Activated naive CD4-positive, alpha-beta T cell (primary cell): ENCODE measurements around the gene PDS5A.
"Not testable (repeated sequence)": the region's sequence is repeated elsewhere in the genome, so short reads cannot be mapped to it uniquely, and the experiment has no call there.

Experiments used
- DNase-seq, 4 experiments: peaks; one replicate each; lab custom pipeline; 2025; lab: John Stamatoyannopoulos, UW

Gene PDS5A

DNA sequence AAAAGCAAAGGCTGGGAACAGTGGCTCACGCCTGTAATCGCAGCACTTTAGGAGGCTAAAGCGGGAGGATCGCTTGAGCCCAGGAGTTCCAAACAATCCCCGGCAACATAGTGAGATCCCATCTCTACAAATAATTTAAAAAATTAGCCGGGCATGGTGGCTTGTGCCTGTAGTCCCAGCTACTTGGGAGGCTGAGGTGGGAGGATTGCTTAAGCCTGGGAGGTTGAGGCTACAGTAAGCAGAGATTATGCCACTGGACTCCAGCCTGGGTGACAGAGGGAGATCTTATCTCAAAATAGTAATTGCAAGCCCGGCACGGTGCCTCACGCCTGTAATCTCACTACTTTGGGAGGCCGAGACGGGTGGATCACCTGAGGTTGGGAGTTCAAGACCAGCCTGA is 139.3 kb downstream of the PDS5A start:
- DNase-seq: not testable (repeated sequence)

DNA sequence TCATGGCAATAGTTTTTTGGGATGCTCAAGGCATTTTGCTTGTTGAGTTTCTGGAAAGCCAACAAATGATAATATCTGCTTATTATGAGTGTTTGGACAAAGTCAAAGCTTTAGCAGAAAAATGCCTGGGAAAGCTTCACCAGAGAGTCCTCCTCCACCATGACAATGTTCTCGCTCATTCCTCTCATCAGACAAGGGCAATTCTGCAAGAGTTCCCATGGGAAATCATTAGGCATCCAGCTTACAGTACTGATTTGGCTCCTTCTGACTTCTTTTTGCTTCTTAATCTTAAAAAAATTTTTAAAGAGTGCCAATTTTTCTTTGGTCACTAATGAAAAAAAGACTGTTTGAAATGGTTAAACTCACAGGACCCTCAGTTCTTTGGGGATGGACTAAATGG is 143.4 kb downstream of the PDS5A start:
- DNase-seq: no peak

DNA sequence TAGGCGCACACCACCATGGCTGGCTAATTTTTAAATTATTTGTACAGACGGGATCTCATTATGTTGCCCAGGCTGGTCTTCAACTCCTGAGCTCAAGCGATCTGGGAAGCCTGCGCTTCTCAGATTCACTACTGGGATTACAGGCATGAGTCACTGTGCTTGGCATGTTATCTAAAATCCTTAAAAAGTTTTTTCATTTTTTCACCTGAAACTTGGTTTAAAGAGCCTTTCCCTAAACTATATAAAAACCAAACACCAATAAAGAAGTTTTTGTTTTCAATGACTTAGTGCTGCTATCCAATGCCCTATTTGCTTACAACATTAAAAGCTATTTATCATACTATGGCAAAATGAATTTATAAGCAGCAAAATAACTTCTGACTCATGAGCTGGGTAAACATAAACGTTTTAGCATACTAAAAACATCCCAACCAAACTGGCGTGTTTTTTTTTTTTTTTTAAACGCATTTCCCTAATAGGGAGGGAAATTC is 151.9 kb downstream of the PDS5A start:
- DNase-seq: no peak

DNA sequence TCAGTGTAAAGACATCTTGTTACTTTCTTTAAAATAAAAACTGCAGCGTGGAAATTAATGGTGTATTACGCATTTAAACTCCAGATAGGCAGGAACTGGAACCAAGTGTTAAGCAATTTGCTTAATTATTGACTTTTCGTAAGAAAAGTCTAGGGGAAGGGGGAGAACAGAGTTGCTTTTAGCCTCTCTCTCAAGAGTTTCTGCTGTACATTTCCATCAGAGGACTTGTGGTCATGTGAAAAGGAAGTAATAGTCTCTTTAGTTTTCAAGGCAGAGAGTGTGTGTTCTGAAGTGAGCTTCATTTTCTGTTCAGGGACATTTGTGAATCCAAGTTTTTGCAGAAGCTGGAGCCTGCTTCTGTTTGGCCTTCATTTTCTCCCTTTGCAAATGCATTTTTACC is 152.6 kb downstream of the PDS5A start:
- no peak for DNase-seq

DNA sequence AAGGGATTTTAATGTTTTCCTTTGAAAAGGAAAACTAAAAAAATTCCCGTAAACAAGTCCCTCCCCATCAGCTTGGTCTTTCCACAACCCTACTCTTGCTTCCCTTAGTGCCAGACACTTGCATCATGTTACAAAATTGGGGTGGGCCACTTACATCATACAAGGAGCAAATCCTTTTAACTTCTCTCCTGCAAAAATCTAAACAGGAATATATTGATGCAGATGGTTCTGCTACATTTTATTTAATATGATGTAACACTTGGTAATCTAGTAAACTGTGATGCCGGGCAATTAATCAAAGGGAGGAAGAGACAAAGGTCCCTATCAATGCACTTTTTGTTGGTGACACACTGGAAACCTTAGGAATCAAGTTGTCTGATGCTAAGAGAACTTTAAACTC is 154.5 kb downstream of the PDS5A start:
- no peak for DNase-seq

DNA sequence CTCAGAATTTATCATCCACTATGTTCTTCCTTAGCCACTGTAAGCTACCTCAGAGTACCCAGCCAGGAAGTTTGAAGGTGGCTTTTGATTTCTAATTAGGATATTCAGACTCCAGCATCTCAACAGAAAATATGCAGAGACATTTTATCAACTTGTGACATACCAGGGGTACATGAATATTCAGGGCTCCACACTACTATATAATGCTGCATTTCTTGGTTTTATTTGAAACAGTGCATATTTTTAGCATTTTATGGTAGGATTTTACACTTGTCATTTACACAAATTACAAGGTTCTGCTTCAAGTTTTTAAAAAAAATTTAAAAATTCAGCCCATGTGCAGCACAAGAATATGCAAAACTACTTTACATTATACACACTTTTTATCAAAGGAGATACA is 155.0 kb downstream of the PDS5A start:
- no peak for DNase-seq

DNA sequence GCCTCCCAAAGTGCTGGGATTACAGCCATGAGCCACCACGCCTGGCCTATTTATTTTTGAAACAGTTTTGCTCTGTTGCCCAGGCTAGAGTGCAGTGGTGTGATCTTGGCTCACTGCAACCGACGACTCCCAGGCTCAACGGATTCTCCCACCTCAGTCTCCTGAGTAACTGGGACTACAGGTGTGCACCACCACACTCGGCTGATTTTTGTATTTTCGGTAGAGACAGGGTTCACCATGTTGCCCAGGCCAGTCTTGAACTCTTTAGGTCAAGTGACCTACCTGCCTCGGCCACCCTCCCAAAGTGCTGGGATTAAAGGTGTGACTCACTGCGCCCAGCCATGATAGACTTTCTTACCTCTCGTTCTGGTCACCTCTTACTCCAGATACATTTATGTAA is 155.8 kb downstream of the PDS5A start:
- no peak for DNase-seq

DNA sequence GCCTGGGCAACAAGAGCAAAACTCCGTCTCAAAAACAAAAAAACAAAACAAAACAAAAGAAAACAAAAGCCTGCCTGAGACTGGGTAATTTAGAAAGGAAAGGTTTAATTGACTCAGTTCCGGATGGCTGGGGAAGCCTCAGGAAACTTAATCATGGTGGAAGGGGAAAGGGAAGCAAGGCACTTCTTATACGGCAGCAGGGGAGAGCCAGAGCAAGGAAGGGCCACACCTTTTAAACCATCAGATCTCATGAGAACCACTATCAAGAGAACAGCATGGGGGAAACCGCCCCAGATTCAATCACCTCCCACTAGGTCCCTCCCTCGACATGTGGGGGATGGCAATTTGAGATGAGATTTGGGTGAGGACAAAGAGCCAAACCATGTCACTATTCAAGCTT is 157.5 kb downstream of the PDS5A start:
- DNase-seq: no peak

DNA sequence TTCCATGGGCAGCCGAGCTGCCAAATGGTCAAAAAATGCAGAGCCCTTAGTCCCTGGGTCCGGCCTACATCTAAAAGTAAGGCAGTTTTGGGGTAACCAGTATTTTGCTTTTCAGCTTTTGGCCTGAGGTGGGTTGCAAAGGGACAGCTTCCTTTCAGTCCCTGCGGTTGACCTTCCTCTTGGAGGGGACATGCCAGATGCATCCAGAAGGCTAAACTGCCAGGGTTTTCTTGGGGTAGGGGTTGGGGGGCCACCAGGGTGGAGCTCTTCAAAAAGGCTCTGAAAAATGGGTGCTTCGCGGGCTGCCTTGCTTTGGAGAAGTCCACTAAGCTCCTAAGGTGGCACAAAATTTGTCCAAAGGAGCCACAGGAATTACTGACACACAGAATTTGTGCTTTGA is 159.1 kb downstream of the PDS5A start:
- no peak for DNase-seq

DNA sequence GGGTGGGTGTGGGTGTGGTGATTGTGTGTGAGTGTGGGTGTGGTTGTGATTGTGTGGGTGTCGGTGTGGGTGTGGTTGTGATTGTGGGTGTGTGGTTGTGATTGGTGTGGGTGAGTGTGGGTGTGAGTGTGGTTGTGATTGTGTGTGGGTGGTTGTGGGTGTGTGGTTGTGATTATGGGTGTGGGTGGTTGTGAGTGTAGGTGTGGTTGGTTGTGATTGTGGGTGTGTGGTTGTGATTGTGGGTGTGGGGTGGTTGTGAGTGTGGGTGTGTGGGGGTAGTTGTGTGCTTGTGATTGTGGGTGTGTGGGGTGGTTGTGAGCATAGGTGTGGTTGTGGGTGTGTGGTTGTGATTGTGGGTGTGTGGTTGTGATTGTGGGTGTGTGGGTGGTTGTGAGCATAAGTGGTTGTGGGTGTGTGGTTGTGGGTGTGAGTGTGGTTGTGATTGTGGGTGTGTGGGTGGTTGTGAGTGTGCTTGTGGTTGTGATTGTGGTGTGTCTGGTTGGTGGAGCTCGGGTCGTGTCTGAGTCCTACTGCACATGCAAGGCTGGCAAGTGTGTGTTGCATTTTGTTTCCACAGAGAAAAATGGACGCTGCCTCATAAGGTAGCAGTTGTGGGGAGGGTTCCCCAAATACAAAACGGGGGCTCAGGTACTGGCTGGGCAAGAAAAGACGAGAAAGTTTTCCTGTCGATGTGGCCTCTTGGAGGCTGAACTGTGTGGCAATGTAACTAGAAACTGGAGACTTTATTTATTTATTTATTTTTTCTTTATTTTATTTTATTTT is 163.1 kb downstream of the PDS5A start:
- no peak for DNase-seq

DNA sequence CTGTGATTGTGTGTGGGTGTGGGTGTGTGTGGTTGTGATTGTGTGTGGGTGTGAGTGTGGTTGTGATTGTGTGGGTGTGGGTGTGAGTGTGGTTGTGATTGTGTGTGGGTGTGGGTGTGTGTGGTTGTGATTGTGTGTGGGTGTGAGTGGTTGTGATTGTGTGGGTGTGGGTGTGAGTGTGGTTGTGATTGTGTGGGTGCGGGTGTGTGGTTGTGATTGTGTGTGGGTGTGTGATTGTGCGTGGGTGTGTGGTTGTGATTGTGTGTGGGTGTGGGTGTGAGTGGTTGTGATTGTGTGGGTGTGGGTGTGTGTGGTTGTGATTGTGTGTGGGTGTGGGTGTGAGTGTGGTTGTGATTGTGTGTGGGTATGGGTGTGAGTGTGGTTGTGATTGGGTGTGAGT is 163.9 kb downstream of the PDS5A start:
- not testable (repeated sequence) for DNase-seq

DNA sequence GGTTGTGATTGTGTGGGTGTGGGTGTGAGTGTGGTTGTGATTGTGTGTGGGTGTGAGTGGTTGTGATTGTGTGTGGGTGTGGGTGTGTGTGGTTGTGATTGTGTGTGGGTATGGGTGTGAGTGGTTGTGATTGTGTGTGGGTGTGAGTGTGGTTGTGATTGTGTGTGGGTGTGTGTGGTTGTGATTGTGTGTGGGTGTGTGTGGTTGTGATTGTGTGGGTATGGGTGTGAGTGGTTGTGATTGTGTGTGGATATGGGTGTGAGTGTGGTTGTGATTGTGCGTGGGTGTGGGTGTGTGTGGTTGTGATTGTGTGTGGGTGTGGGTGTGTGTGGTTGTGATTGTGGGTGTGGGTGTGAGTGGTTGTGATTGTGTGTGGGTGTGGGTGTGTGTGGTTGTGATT is 164.7 kb downstream of the PDS5A start:
- not testable (repeated sequence) for DNase-seq

DNA sequence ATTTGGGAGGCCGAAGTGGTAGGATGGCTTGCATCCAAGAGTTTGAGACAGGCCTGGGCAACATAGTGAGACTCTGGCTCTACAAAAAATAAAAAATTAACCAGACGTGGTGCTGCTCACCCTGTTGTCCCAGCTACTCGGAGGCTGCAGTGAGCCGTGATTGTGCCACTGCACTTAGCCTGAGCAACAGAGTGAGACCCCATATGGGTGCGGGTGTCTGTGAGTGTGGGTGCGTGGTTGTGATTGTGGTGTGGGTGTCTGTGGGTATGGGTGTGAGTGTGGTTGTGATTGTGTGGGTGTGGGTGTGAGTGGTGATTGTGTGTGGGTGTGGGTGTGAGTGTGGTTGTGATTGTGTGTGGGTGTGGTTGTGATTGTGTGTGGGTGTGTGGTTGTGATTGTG is 165.2 kb downstream of the PDS5A start:
- DNase-seq: no peak

DNA sequence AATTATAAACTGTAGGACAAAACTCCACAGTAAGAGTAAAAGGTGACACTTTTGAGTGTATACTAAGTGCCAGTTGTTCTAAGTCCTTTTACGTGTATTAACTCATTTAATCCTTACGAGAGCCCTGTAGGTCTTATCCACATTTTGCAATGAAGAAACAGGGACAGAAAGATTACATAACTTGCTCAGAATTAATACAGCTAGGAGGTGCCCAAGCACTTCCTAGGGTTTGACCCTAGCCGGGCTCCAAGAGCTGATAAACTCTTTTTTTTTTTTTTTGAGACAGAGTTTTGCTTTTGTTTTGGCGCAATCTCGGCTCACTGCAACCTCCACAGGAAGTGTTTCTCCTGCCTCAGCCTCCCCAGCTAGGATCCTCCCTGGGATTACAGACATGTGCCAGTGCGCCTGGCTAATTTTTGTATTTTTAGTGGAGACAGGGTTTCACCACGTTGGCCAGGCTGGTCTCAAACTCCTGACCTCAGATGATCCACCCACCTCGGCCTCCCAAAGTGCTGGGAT is 169.4 kb downstream of the PDS5A start:
- no peak for DNase-seq

DNA sequence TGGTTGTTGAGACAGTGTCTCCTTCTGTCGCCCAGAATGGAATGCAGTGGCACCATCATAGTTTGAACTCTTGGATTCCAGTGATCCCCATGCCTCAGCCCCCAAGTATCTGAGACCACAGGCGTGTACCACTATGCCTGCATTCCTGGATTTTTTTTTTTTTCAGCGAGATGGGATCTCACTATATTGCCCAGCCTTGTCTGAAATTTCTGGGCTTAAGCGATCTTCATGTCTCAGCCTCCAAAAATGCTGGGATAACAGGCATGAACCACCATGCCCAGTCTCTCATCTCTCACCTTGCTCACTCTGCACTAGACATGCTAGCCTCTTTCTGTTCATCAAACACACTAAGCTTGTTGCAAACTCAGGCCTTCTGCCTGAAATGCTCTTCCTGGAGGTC is 175.7 kb downstream of the PDS5A start:
- no peak for DNase-seq

DNA sequence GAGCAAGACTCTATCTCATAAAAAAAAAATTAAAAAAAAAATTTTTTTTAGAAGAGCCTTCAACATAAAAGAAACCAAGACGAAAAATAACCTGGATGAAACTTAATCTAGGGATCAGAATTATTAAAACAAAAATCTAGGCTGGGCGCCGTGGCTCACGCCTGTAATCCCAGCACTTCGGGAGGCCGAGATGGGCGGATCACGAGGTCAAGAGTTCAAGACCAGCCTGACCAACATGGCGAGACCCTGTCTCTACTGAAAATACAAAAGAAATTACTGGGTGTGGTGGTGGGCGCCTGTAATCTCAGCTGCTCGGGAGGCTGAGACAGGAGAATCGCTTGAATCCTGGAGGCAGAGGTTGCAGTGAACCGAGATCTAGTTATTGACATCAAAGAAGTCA is 184.7 kb downstream of the PDS5A start:
- DNase-seq: not testable (repeated sequence)

DNA sequence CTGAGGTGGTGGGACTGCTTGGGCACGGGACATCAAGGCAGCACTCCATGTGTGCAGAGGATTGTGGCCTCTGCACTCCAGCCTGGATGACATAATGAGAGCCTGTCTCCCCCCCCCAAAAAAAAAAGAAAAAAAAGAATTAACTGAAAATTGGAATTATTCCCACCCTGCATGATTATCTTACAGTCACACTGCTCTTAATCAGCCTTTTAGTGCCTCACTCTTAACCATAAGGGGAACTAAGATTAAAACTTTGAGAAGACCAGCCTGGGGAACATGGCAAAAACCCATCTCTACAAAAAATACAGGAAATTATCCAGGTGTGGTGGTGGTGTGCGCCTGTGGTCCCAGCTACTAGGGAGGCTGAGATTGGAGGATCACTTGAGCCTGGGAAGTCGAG is 185.2 kb downstream of the PDS5A start:
- DNase-seq: no peak

DNA sequence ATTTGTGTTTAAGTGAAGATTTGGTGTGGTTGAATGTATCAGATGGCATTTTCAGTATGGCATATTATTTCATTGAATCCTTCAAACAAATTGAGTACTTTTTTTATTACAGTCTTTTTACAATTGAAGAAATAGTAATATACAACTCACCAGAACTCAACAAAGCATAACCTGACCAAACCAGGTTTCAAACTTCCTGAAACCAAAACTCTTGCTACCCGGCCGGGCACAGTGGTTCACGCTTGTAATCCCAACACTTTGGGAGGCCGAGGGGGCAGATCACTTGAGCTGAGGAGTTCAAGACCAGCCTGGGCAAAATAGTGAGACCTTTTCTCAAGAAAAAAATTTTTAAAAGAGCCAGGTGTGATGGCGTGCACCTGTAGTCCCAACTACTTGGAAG is 185.6 kb downstream of the PDS5A start:
- DNase-seq: no peak

DNA sequence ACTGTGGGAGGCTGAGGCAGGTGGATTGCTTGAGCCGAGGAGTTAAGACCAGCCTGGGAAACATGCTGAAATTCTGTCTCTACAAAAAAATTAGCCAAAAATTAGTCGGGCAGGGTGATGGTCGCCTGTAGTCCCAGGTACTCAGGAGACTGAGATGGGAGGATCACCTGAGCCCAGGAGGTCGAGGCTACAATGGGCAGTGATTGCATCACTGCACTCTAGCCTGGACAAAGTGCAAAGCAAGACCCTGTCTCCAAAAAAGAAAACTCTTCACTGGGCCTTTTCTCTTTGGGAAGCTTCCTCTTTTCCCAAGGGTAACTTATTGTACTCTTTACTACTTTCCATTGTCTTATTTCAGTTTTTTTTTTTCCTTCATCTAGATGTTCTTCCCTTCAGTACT is 190.9 kb downstream of the PDS5A start:
- no peak for DNase-seq

DNA sequence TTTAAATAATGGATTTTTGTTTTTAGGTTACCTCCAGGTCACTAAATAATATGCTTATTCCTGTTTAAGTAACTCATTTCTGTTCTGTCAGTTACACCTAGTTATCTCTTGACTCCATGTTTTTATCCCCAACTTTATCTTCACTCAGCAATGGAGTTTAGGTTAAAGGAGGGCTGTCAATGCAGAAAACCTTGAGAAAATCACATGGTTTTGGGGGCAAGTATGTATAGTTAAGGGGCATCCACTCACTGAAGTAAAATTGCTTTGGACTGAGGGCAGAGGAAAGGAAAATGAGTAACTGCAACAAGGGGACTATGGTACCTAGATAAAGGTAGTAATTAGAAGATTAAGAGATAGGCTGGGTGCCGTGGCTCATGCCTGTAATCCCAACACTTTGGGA is 192.6 kb downstream of the PDS5A start:
- no peak for DNase-seq

DNA sequence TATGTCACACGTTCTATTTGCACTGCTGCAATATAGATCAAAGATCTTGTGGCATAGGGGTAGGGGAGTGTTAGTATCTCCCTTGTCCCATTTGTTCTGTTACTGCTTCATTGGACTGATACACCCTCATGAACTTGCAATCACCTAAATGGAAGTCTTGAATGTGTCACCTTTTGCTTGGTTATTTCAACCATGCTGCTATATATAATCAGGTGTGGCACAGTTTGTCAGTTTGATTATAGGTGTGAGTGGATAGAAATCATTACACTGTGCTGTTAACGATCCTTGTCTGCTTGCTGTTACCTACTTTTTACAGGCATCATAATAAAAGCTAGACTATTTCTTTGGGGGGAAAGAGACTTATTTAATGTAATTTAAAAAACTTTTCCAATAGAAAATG is 195.7 kb downstream of the PDS5A start:
- DNase-seq: not testable (repeated sequence)
